ENCODE measurements around the gene MAP7D2.
"Not testable (repeated sequence)": the region's sequence is repeated elsewhere in the genome, so short reads cannot be mapped to it uniquely, and the experiment has no call there.

MAP7D2 gene
- total RNA-seq, result 0.67 to 3.4 reads per million in 2 donors

DNA sequence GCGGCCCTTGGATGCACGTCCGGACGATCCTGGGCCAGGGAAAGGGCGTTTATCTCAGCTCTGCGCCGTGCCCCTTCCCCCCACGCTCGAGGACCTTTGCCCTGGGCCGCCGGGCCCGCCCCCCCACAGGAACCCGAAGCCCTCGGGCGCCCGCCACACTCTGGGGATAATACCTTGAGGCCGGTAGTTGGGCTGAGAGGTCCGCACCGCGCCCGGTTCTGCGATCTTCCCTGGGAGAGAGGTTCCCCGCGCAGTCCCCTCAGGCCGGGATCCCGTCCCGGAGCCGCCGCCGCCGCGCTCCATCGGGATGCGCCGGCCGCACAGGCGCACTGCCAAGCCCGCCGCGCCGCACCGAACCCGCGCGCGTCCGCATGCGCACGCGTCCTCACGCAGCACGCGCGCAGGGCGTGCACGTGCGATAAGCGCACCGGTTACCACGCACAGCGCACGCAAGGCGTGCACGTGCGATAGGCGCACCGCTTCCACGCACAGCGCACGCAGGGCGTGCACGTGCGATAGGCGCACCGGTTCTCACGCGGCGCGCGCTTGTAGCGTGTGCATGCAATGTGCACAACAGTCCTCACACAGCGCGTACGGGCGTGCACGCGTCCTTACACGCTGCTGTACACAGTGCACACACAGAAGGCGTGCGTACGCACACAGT, at the start of gene MAP7D2:
TSS of gene MAP7D2 (minus strand) at position 331 of the 664 bp plus-strand sequence. CDS start at position 303, 28 bp downstream.
- peak in 1 of 5 experiments; percentile 21 for DNase-seq

DNA sequence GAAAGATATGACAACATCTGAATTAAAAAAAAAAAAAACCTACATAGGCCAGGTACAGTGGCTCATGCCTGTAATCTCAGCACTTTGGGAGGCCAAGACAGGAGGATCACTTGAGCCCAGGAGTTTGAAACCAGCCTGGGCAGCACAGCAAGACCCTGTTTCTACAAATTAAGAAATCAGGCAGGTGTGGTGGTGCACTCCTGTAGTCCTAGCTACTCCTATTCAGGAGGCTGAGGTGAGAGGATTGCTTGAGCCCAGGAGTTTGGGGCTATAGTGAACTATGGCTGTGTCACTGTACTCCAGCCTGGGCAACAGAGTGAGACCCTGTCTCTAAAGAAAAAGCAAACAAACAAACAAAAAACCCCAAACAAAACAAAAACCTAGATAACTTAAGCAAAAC, 45.8 kb upstream of the MAP7D2 start:
- DNase-seq, result not testable (repeated sequence)

DNA sequence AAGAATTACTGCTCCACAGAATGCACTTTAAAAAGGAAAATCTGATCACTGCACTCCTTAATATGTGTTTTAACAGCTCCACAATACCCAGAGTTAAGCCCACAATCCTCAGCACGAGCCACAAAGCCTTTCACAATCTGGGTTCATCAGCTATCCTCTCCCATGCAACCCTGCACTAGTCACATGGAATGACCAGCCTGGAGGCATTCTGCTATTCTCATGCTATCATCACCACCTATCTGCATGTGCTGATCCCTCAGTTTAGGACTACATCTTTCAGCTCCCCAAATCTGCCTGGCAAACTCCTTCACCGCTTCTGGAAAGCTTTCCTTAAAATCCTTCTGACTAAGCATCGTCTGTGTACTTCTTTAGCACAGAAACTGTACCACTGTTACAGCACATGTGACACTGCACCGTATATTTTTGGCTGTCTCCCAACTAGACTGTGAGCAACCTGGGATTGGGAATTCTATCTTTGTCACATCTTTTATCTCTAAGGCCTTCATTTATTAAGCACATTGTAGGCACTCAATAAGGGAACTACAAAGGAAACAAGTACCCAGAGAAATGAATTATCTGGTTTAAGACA, 43.2 kb upstream of the MAP7D2 start:
- DNase-seq, result no peak

DNA sequence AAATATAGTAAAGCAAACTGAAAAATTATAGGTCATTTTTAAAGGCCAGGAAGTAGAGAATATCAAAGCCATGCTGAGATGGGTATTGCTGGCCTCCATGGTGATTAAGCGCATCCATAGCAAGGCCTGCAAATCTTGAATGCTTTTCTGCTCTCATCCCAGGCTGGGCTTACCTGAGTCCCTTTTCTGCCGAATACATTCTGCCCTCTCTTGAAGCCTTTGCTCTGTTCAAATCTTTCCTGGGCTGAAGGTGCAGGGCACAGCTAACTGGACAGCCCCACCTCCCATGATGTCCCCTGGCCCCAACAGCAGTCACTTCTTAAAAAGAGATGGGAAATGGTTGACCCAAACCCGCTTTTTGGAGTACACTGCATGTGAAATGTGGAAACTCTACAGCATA, 35.0 kb upstream of the MAP7D2 start:
- no peak for DNase-seq

DNA sequence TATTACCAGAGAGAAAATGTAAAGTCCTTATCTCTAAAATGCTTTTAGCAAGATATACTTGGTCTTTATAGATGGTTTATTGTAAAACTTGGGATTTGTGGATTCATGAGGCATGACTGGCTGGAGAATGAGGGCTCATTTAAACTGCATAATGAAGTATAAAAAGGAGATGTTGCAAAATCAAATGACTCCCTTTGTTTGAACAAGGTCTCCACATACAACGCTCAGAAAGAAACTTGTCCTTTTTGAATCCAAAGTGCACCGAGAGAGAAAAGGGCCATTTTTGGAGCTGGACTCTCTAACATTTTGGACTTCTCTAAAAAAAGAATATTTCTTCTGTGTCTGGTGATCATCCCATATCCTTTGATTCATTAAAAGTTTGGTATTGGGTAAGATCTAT, 32.6 kb upstream of the MAP7D2 start:
- DNase-seq, result no peak

DNA sequence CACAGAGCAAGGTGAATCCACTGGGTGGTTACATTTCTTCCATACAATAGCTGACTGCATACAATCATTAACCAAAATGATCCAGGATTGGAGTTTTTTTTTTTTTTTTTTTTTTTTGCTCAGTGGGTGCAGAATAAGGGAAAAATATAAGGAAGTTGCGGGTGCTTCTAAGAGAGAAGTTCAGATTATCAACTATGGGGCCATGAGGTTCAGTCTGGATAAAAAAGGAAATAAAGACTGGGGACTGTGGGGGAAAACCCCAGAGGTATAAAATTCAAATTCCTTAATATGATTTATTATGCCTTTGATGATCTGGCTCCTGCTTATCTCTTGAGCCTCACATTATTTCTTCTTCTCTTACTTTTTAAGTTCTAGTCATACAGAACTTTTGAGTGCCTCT, 30.9 kb upstream of the MAP7D2 start:
- no peak for DNase-seq

DNA sequence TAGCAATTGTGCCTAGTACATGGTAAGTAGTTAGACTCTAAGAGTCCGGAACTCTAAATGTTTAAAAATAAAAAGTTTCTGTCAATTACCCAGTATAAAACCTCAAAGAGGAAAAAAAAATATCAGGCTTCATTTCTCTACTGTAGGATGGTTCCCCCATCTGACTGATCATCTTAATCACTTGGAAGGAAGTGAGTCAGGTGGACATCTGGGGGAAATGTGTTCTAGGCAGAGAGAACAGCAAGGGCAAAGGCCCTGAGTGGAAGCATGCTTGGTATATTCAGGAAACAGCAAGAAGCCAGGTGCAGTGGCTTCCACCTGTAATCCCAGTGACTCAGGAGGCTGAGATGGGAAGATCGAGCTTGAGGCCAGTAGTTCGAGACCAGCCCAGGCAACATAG, 27.8 kb upstream of the MAP7D2 start:
- DNase-seq, result peak in 1 of 5 experiments; percentile 0

DNA sequence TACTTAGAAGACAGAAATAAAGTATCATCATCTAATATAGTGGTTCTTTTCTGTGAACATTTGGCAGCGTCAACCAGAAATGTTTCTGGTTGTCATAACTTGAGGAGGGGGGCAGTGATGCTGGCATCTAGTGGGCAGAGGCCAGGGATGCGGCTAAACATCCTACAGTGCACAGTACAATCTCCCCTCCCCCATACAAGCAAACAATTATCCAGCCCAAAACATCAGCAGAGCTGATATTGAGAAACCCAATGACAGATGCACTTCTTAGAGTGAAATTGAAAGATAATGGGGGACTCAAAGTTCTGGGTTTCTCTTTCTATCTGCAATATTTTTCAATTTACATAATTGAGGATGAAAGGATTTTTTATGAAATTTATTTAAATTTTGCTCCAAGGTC, 26.9 kb upstream of the MAP7D2 start:
- DNase-seq, result no peak

DNA sequence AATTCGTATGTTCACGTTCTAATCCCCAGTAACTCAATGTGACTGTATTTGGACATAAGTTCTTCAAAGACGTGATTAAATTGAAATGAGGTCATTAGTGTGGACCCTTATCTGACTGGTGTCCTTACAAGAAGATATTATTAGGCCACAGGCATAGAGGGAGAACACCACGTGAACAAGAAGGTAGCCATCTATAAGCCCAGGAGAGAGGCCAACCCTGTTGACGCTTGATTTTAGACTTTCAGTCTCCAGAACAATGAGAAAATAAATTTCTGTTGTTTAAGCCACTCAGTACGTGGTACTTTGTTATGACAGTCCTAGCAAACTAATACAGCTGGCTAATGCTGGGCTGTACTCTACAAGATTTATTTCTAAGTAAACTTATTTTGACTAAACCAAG, 26.4 kb upstream of the MAP7D2 start:
- DNase-seq, result no peak

DNA sequence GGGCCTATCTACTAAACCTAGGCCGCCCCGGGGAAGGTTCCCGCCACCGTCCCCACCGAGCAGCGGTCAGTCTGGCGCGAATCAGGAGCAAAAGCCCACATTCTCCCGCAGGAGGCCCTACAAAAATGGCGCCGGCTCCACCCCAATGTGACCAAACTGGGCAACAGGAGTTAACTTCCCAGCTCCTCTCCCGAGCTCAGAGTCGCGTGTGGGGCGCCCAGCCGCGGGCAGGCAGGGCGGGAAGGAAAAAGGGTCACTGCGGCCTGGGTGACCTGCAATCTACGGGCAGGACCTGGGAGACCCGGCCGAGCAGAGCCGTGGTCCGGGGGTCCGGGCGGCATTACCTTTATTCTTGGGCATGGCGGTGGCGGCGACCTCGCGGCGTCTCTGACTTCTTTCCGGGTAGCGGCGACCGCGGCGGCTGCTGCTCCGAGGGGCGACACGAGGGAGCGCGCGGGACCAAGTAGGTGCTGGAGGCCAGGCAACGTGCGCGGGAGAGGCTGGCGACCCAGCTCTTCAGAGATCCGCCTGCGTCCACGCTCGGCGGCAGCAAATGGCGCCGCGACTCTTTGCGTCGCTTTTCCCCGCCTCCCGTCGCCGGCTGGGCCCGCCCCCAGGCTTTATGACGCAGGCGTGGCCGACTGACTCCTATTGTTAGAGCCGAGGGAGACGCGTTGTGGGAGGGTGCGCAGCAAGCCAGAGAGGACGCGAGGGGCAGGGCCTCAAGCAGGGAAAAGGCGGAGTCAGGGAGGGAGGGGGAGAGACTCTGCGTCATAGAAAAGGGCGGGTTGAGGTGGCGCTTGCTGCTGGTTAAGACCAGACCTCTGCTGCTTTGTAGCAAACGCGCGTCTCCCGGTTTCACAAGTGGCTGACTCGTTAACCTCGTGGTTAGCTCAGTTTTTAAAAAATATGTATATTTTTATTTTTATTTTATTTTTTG, 24.8 kb upstream of the MAP7D2 start, which contains the start of gene EIF1AX:
TSS of gene EIF1AX (minus strand) at position 558 of the 940 bp plus-strand sequence. CDS start at position 360, 198 bp downstream.
- peak; percentile 79 to 100 (median 92) for DNase-seq

DNA sequence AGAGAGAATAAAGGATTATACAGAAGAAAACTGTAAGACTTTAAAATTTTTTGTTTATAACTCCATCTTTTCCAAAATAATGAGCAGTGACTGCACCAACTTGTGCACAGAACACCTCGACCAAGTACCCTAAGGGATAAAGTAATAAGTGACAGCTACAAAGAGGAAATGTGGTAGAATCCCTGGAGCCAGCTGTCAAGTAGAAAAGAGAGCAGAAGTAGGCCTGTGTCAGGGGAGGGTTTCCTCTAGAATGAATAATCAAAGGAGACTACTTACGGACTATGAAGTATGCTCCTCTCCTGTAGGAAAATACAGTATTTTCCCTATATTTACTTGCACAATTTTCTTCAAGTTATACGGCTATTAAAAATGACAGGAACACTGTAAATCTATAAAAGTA, 23.7 kb upstream of the MAP7D2 start:
- DNase-seq, result no peak

DNA sequence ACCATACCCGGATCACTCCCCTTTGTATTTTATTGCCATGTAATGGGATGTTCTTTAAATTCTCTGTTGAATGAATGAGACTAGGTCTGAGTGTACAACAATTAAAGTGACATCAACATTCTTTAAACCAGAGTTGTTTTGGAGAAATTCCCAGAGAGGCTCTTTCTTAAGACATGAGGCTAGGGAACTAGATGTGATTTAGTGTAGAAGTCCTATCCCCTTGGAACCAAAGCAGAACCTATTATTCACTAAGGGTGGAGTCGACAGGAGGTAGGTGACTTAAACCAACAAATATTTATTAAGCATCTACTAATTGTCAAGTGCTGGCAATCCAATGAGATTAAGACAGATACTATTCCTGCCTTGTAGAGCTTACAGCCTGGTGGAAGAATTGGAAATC, 23.3 kb upstream of the MAP7D2 start:
- DNase-seq, result no peak

DNA sequence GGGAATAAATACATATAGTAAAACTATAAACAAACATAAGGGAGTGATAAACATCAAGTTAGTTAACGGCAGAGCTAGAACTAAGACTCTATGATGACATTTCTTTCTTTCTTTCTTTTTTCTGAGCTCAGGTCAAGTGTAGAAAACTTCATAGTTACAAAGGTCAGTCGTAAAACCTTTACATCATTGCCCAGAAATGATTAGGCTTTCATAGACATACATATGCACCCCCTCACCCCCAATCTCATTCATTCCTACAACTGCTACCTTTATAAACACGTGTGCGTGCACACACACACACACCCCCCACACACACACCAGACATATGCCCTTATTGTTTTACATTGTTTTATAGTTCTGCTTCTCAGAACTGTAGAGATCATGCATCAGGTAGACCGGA, 19.2 kb upstream of the MAP7D2 start:
- DNase-seq, result no peak

DNA sequence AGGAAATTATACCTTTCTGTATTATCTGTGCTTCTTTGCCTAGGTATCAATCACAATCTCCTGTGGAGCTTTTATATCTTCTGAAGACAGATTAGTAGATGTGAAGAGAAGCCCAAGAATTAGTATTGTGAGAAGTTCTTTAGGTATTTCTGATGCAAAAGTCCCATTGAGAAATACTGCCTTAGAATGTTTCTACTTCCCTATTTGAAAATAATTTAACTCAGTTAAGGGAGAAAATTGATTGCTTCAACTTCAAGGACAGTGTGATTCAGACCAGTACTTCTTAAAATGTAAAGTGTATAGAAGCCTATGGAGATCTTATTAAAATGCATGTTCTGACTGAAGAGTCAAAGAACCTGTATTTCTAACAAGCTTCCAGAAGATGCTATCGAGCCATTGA, 16.0 kb upstream of the MAP7D2 start:
- no peak for DNase-seq

DNA sequence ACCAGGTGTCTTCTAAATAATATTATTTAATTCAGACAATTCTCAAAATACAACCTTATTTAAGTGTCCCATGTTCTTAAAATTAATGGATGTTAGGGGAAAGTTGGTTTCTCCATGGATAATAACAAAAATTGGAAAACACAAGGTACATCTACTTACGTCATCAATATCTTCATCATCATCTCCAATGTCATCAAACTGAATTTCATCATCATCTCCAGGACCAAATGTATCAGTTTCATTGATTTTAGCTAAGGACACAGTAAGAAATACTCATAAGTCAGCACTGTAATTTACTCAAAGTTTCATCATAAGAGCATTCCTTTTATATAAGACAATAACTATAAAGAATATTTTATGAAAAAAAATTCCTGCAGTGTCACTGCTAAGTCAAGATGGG, 13.7 kb upstream of the MAP7D2 start:
- no peak for DNase-seq

DNA sequence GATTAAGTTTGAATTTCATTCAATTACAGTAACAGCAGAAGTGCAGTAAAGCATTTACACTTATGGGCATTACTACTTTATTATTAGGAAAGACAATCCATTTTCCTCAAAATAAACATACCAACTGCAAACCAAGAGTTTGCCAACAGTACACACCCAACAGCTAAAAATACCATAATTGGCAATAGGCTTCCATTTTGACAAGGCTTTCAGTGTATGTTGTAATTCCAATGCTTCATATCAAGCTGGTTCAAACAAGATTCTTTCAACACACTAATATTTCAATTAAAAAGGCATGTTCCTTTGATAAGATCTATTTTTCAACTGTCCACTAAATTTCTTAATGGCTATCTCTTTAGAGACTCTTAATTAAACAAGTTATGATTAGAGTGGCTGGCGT, 12.8 kb upstream of the MAP7D2 start:
- DNase-seq, result no peak

DNA sequence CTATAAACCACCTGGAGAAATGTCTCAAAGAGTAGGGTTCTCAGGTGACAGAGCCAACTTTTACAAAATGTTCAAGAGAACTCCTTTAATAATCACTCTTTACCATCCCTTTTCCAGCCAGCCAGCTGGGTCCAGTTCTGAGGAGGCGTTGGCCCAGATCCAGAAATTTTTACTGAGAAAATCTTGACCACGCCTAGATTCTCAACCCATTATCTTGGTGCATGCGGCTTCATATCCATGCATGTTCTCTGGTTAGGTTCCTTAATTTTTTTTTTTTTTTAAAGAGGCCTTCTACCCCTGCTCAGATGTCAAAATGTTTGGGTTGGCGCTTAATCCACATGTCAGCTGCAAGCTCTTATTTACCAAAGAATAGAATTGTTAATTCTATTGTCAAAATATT, 12.0 kb upstream of the MAP7D2 start:
- no peak for DNase-seq

DNA sequence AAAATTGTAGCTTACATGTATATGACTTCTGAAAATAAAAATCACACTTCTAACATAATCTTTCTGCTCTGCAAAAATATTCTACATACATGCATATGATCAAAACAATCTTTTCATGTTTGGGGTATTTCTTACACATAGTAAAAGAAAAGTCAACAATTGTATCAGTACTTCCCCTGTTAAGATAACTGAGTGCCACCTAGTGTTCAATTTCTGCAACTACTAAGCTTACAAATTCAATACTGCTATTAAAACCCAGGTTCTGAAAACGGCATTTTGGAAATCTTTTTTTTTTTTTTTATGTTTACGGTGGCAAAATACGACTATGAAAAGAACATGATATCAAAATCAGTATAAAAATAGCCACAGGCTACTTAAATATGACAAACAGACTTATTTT, 10.7 kb upstream of the MAP7D2 start:
- not testable (repeated sequence) for DNase-seq

DNA sequence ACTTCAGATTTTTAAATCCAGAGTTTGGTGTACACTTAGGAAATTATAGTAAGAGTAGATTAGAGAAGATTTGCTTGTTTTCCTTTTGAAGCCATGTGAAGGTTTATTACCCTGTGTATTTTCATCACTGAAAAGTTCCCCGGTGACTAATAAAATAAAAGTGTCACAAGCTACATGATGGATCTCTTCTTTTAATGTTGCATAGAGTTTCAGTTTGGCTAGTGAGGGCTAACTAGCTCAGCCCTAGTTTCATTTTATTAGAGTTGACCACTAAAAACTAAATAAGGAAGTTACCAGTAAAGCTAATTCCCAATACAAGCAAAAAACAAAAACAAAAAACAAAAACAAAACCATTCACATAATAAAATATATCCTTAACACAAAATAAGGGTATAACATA, 10.1 kb upstream of the MAP7D2 start:
- DNase-seq, result not testable (repeated sequence)

DNA sequence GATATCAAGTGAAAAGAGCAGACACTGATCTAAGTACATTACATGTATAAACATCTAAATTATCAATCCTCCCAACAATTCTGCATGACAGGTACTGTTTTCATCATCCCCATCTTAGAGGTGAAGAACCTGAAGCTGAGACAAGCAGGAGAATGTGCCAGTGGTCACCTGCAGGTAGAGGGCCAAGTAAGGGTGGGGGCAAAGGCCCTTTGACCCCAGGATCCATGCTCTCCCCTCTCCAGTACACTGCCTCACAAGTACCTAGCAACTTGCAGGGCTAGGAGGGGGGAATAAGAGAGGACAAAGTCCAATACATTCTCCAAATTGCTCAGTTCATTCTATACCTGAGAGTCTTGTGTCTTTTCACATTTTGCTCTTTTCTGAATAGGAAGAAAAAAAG, 8.3 kb upstream of the MAP7D2 start:
- no peak for DNase-seq

DNA sequence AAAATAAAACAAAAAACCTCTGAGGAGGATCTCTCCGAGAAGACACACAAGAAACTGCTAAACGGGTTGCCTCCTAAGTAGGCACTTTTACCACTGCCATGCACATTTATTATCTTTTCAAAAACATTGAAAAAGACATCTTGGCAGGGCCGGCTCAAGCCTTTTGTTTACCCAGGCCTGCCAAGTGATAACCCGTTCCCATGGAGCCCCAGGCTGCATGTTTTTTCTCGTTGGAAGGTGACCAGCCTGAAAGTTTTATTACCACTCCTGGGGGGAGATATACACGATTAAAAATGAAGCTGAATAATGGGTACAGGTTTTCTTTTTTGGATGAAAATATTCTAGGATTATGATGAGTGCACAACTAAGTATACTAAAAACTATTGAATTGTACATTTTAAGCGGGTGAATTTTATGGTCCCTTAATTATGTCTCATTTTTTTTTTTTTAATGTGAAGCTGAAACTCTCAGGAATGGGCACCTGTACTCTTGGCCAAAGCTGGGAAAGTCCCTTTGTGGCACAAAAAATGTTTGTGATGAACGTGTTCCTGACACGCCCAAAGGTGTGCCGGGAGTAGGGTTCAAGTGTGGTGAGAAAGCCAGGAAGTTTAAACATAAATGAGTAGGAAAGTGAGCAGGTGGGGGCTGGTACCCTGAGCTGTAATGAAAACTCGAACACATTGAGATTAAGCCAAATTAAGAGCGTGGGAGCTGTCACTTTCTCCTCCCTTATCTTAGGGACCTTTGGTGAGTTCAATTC, 1.5 kb upstream of the MAP7D2 start:
- DNase-seq, result no peak

DNA sequence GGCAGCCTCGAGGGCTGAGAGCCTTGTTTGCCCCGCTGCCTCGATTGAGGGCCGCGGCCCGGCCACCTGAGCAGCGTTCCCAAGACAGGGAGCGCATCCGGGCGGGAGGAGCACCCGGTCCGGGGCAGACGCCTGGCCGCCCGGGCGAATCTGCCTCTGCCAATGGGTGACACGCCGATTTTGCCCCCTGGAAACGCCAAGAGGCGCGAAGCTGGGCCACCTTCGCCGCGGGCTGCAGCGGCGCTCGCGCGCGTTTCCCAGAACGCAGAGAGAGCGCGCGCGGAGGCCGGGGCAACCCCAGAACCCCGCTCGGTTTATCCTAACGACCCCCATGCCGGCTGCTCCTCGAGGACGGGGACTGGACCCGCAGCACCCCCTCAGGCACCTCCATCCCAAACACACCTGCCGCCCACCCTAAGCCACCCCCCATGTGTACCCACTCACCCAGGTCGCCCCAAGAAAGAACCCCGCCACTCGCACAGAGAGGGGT, 575 bp downstream of the MAP7D2 start:
- DNase-seq, result peak in 1 of 5 experiments; percentile 0

All from T-helper 2 cell (primary cell).